Osteoblast (primary cell): Measurements from ENCODE around the gene LRRC59. TPM values are rescaled to one million over a fixed set of nuclear protein-coding genes. Genes with fewer than 3 reads are reported as not detected.

ENCODE experiments used
- DNase-seq: peaks from one replicate; pipeline ENCODE4 v3.0.0; 2011; ENCODE audit warnings: low spot score, mixed read lengths; ENCODE audit not compliant: insufficient read length; ENCODE audit errors: missing footprints
- H2AFZ ChIP-seq: 2 replicates; pipeline ENCODE4 v1.6.0; 2011; ENCODE audit warnings: mild to moderate bottlenecking, low read length
- H3K27ac ChIP-seq: 2 replicates; pipeline ENCODE4 v1.5.1; 2011; ENCODE audit warnings: mild to moderate bottlenecking, low read depth, low read length, moderate library complexity
- H3K27me3 ChIP-seq: 2 replicates; pipeline ENCODE4 v1.6.0; 2012; ENCODE audit warnings: mild to moderate bottlenecking, control low read depth, inconsistent platforms, low read length, moderate library complexity; ENCODE audit not compliant: insufficient read depth
- H3K36me3 ChIP-seq: 2 replicates; pipeline ENCODE4 v1.5.1; 2011; ENCODE audit warnings: mild to moderate bottlenecking, low read length, control low read depth, moderate library complexity; ENCODE audit not compliant: insufficient read depth
- H3K4me1 ChIP-seq: 2 replicates; pipeline ENCODE4 v1.5.1; 2011; ENCODE audit warnings: mild to moderate bottlenecking, low read length, control low read depth, moderate library complexity; ENCODE audit not compliant: insufficient read depth
- H3K4me2 ChIP-seq: 2 replicates; pipeline ENCODE4 v1.6.0; 2011; ENCODE audit warnings: mild to moderate bottlenecking, low read length; ENCODE audit not compliant: insufficient read depth
- H3K4me3 ChIP-seq: fragments of 200-600 bp; sonication (generic); 3 replicates; pipeline ENCODE4 v1.5.1; 2012; ENCODE audit warnings: mild to moderate bottlenecking, low read length, inconsistent platforms; ENCODE audit not compliant: insufficient read depth
- H3K79me2 ChIP-seq: 2 replicates; pipeline ENCODE4 v1.6.0; 2012; ENCODE audit warnings: mild to moderate bottlenecking, low read length, control low read depth, inconsistent platforms; ENCODE audit not compliant: insufficient read depth
- H3K9me3 ChIP-seq: 2 replicates; pipeline ENCODE4 v1.5.1; 2011; ENCODE audit warnings: low read depth, low read length, control low read depth
- H4K20me1 ChIP-seq: 2 replicates; pipeline ENCODE4 v1.6.0; 2012; ENCODE audit warnings: mild to moderate bottlenecking, low read length, control low read depth; ENCODE audit not compliant: insufficient read depth
- total RNA-seq: library from RNA; depleted of rRNA; stranded (reverse); fragments of >200 nt; gene quantifications from 2 replicates; pipeline ENCODE4 v1.2.3, GENCODE V29; 2012
- TF ChIP-seq, protein P1 (sequence below): IDR thresholded peaks from 2 replicates; pipeline ENCODE4 v1.5.1; 2011; ENCODE audit warnings: mild to moderate bottlenecking, low read depth, low read length, moderate library complexity; ENCODE audit errors: extremely low read depth

Gene LRRC59
- total RNA-seq, 1 donor: 121 TPM

DNA sequence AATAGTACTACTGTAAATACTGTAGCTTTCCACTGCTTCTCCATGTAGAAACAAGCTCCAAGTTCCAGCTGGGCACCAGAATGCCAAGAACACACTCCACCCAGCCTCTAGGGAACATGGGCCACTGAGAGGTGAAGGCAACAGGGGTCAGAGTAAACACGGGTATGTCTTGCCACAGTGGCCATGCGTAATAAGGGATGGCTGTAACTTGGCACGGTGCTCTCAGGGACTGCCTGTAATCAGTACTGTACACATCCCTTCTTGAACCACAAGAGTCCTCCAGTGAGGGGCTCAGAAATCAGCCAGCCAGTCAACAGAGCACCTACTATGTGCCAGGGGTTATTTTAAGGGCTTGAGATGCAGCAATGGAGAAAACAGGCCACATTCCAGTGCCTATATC lies 10.8 kb downstream of the LRRC59 start:
- Histone ChIP-seq H3K27ac (peak overlapping the region; percentile 25), H3K4me1 (no peaks in the 10 kb centered on the region), H3K4me2 (no peak overlapping the region), H3K27me3 (no peaks in the 10 kb centered on the region), H2AFZ (no peak overlapping the region), H4K20me1 (peaks cover 61% of the 10 kb centered on the region), H3K9me3 (no peaks in the 10 kb centered on the region), H3K79me2 (peaks cover 48% of the 10 kb centered on the region), H3K4me3 (no peak overlapping the region), H3K36me3 (peaks cover 100% of the 10 kb centered on the region)
- DNase-seq: no peak
- TF ChIP-seq, protein P1, sequence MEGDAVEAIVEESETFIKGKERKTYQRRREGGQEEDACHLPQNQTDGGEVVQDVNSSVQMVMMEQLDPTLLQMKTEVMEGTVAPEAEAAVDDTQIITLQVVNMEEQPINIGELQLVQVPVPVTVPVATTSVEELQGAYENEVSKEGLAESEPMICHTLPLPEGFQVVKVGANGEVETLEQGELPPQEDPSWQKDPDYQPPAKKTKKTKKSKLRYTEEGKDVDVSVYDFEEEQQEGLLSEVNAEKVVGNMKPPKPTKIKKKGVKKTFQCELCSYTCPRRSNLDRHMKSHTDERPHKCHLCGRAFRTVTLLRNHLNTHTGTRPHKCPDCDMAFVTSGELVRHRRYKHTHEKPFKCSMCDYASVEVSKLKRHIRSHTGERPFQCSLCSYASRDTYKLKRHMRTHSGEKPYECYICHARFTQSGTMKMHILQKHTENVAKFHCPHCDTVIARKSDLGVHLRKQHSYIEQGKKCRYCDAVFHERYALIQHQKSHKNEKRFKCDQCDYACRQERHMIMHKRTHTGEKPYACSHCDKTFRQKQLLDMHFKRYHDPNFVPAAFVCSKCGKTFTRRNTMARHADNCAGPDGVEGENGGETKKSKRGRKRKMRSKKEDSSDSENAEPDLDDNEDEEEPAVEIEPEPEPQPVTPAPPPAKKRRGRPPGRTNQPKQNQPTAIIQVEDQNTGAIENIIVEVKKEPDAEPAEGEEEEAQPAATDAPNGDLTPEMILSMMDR: no peak

GRCh38 chr17:50382931-50383330 lies 14.4 kb downstream of the LRRC59 start:
- no peaks in the 10 kb centered on the region for H3K27me3 ChIP-seq
- no peaks in the 10 kb centered on the region for H3K9me3 ChIP-seq
- peaks cover 83% of the 10 kb centered on the region for H3K36me3 ChIP-seq
- H3K79me2 ChIP-seq: peaks cover 14% of the 10 kb centered on the region
- TF ChIP-seq, protein P1: no peak
- peaks cover 5% of the 10 kb centered on the region for H3K4me1 ChIP-seq
- no peak overlapping the region for H3K4me2 ChIP-seq
- H3K27ac ChIP-seq: no peak overlapping the region
- DNase-seq: no peak
- H2AFZ ChIP-seq: no peak overlapping the region
- H3K4me3 ChIP-seq: no peak overlapping the region
- peaks cover 34% of the 10 kb centered on the region for H4K20me1 ChIP-seq

GRCh38 chr17:50381920-50382319 lies 15.4 kb downstream of the LRRC59 start:
- Histone ChIP-seq H2AFZ (no peak overlapping the region), H3K27ac (no peak overlapping the region), H3K9me3 (no peaks in the 10 kb centered on the region), H3K79me2 (peaks cover 6% of the 10 kb centered on the region), H3K4me1 (peaks cover 5% of the 10 kb centered on the region), H3K36me3 (peaks cover 73% of the 10 kb centered on the region), H3K4me2 (no peak overlapping the region), H3K27me3 (no peaks in the 10 kb centered on the region), H4K20me1 (peaks cover 28% of the 10 kb centered on the region), H3K4me3 (no peak overlapping the region)
- DNase-seq: no peak
- TF ChIP-seq, protein P1: no peak

- H3K79me2 ChIP-seq: peaks cover 3% of the 10 kb centered on the region
- H3K27ac ChIP-seq: no peak overlapping the region
- no peak overlapping the region for H3K4me2 ChIP-seq
- peaks cover 5% of the 10 kb centered on the region for H3K4me1 ChIP-seq
- H3K27me3 ChIP-seq: no peaks in the 10 kb centered on the region
- DNase-seq: no peak
- TF ChIP-seq, protein P1: no peak
- H3K36me3 ChIP-seq: peaks cover 67% of the 10 kb centered on the region
- no peak overlapping the region for H3K4me3 ChIP-seq
- no peaks in the 10 kb centered on the region for H3K9me3 ChIP-seq
- H2AFZ ChIP-seq: no peak overlapping the region
- peaks cover 23% of the 10 kb centered on the region for H4K20me1 ChIP-seq
These were observed 16.0 kb downstream of the LRRC59 start for GRCh38 chr17:50381260-50381815.
